Endodermal cell (in vitro differentiated cells): Measurements from ENCODE around the gene CDH23. TPM values are rescaled to one million over a fixed set of nuclear protein-coding genes. Genes with fewer than 3 reads are reported as not detected.

Experiments
- DNase-seq: peaks from one replicate; pipeline ENCODE4 v3.0.0-alpha.2; 2017
- H3K27ac ChIP-seq: 2 replicates; pipeline ENCODE4 v1.5.1; 2013; ENCODE audit warnings: mild to moderate bottlenecking, low read depth, low read length, moderate library complexity
- H3K27me3 ChIP-seq: 2 replicates; pipeline ENCODE4 v1.6.1; 2013; ENCODE audit warnings: mild to moderate bottlenecking, low read length, moderate library complexity; ENCODE audit not compliant: insufficient read depth, control insufficient read depth, poor library complexity, severe bottlenecking
- H3K36me3 ChIP-seq: 2 replicates; pipeline ENCODE4 v1.7.0; 2013; ENCODE audit warnings: mild to moderate bottlenecking, low read length, moderate library complexity; ENCODE audit not compliant: control insufficient read depth, insufficient read depth
- H3K4me1 ChIP-seq: one replicate; pipeline ENCODE4 v1.7.0; 2013; ENCODE audit warnings: low read length; ENCODE audit not compliant: control insufficient read depth, insufficient read depth
- H3K4me3 ChIP-seq: 2 replicates; pipeline ENCODE4 v1.5.1; 2013; ENCODE audit warnings: mild to moderate bottlenecking, low read length, moderate library complexity
- H3K9ac ChIP-seq: 2 replicates; pipeline ENCODE4 v1.6.1; 2013; ENCODE audit warnings: mild to moderate bottlenecking, low read length, moderate library complexity; ENCODE audit not compliant: poor library complexity, severe bottlenecking; ENCODE audit errors: extremely low read depth
- H3K9me3 ChIP-seq: 2 replicates; pipeline ENCODE4 v1.6.1; 2013; ENCODE audit warnings: mild to moderate bottlenecking, low read length, moderate library complexity; ENCODE audit not compliant: control insufficient read depth
- H3K27ac Mint-ChIP-seq: 2 replicates; pipeline ENCODE4 v1.8.0; 2020; ENCODE audit warnings: mixed read lengths
- H3K27me3 Mint-ChIP-seq: 2 replicates; pipeline ENCODE4 v1.8.0; 2021; ENCODE audit warnings: mild to moderate bottlenecking, mixed read lengths; ENCODE audit not compliant: insufficient read depth
- H3K36me3 Mint-ChIP-seq: 2 replicates; pipeline ENCODE4 v1.8.0; 2020; ENCODE audit warnings: low read depth, mixed read lengths
- H3K4me1 Mint-ChIP-seq: 2 replicates; pipeline ENCODE4 v1.8.0; 2020; ENCODE audit warnings: mixed read lengths
- H3K4me3 Mint-ChIP-seq: 2 replicates; pipeline ENCODE4 v1.8.0; 2020; ENCODE audit warnings: mild to moderate bottlenecking, moderate library complexity, mixed read lengths
- H3K9me3 Mint-ChIP-seq: 2 replicates; pipeline ENCODE4 v1.8.0; 2020; ENCODE audit warnings: mild to moderate bottlenecking, mixed read lengths
- CTCF ChIP-seq: fragments of 200-600 bp; sonication (generic); conservative IDR thresholded peaks from 2 replicates; pipeline ENCODE4 v1.5.0; 2021; ENCODE audit warnings: antibody characterized with exemption, mild to moderate bottlenecking
- WGBS, 2 experiments: methylation state at CpG; one replicate each; pipeline versions ENCODE4 v1.1.5 to v1.1.7; 2013; ENCODE audit warnings: missing lambda C conversion rate in 2 of 2, mixed read lengths in 1 of 2; ENCODE audit not compliant: insufficient coverage in 1 of 2, insufficient read length in 1 of 2; 5-methylcytosine and 5-hydroxymethylcytosine counted together
- total RNA-seq, 2 donors: library from RNA; stranded (reverse); fragmentation: NEBNext Ultra II Directional in 1 of 2; extraction: Animal tissue kit (Norgen Biotek cat#: 25700) in 1 of 2; gene quantifications; 2 replicates in 1 of 2; 3 replicates in 1 of 2; pipeline ENCODE4 v1.2.1, GENCODE V29; 2021

Gene CDH23
- total RNA-seq, 2 donors from 2014 or later = 2.1 to 4.2 TPM

- Mint-ChIP-seq H3K9me3 (no peaks in the 10 kb centered on the region), H3K27ac (no peak overlapping the region), H3K36me3 (no peaks in the 10 kb centered on the region), H3K4me1 (no peaks in the 10 kb centered on the region), H3K27me3 (peaks cover 2% of the 10 kb centered on the region), H3K4me3 (no peak overlapping the region)
- TF ChIP-seq CTCF = no peak
- 90 to 92% methylated on average over 1 of the region's 1 CpG for WGBS, 2 experiments
- no peak overlapping the region for H3K27ac ChIP-seq
- no peaks in the 10 kb centered on the region for H3K36me3 ChIP-seq
- no peaks in the 10 kb centered on the region for H3K4me1 ChIP-seq
- H3K9me3 ChIP-seq = no peaks in the 10 kb centered on the region
- H3K27me3 ChIP-seq = no peaks in the 10 kb centered on the region
- no peak overlapping the region for H3K4me3 ChIP-seq
- H3K9ac ChIP-seq = no peak overlapping the region
- no peak for DNase-seq
Measured at GRCh38 chr10:71382757-71383156, 14.0 kb upstream of the CDH23 start.

- Histone ChIP-seq H3K9me3 (no peaks in the 10 kb centered on the region), H3K4me3 (no peak overlapping the region), H3K27ac (no peak overlapping the region), H3K36me3 (no peaks in the 10 kb centered on the region), H3K9ac (no peak overlapping the region), H3K4me1 (no peaks in the 10 kb centered on the region), H3K27me3 (no peaks in the 10 kb centered on the region)
- 33 to 80% methylated on average over 1 to 10 of the region's 10 CpGs for WGBS, 2 experiments
- Mint-ChIP-seq H3K4me3 (no peak overlapping the region), H3K9me3 (no peaks in the 10 kb centered on the region), H3K27ac (no peak overlapping the region), H3K27me3 (peaks cover 2% of the 10 kb centered on the region), H3K36me3 (no peaks in the 10 kb centered on the region), H3K4me1 (no peaks in the 10 kb centered on the region)
- peak; percentile 98 for TF ChIP-seq CTCF
- DNase-seq = peak; percentile 95
Measured at GRCh38 chr10:71383972-71384687, 12.6 kb upstream of the CDH23 start.

GRCh38 chr10:71388171-71388570, 8.5 kb upstream of the CDH23 start:
- peaks cover 22% of the 10 kb centered on the region for H3K27me3 ChIP-seq
- H3K27me3 Mint-ChIP-seq = peaks cover 24% of the 10 kb centered on the region
- H3K9me3 ChIP-seq = no peaks in the 10 kb centered on the region
- H3K4me1 ChIP-seq = no peaks in the 10 kb centered on the region
- no peak overlapping the region for H3K9ac ChIP-seq
- H3K27ac Mint-ChIP-seq = no peak overlapping the region
- DNase-seq = no peak
- TF ChIP-seq CTCF = no peak
- WGBS, 2 experiments = 86 to 95% methylated on average over 3 to 5 of the region's 5 CpGs
- H3K4me3 Mint-ChIP-seq = no peak overlapping the region
- no peak overlapping the region for H3K27ac ChIP-seq
- no peak overlapping the region for H3K4me3 ChIP-seq
- H3K4me1 Mint-ChIP-seq = no peaks in the 10 kb centered on the region
- no peaks in the 10 kb centered on the region for H3K36me3 Mint-ChIP-seq
- no peaks in the 10 kb centered on the region for H3K36me3 ChIP-seq
- H3K9me3 Mint-ChIP-seq = no peaks in the 10 kb centered on the region
